NCI-H2171 treated with DMSO at 0.1 percent for 48 hours (cell line): ENCODE results near the gene AP3B1.
"Not testable (repeated sequence)": the region's sequence is repeated elsewhere in the genome, so short reads cannot be mapped to it uniquely, and the experiment has no call there.

Experiments used
- DNase-seq: peaks from one replicate; lab custom pipeline; 2025; lab: John Stamatoyannopoulos, UW

Gene AP3B1

DNA sequence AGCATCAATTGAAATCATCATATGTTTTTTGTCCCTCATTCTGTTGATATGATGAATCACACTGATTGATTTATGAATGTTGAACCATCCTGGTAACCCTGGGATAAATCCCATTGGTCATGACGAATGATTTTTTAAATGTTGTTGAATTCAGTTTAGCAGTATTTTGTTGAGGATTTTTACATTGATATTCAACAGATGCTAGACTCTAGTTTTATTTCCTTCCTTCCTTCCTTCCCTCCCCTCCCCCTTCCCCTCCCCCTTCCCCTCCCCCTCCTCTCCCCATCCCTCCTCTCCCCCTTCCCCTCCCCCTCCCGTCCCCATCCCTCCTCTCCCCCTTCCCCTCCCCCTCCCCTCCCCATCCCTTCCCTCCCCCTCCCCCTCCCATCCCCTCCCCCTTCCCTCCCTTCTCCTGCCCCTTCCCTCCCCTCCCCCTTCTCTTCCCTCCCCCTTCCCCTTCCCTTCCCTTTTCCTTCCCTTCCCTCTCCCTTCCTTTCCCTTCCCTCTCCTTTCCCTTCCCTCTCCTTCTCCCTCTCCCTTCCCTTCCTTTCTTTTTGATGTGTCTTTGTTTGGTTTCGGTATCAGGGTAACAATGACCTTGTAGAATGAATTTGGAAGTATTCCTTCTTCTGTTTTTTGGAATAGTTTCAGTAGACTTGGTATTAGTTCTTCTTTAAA, 142.8 kb downstream of the AP3B1 start:
- no peak for DNase-seq

- no peak for DNase-seq
Observed at GRCh38 chr5:78137290-78137689, 157.2 kb downstream of the AP3B1 start.

DNA sequence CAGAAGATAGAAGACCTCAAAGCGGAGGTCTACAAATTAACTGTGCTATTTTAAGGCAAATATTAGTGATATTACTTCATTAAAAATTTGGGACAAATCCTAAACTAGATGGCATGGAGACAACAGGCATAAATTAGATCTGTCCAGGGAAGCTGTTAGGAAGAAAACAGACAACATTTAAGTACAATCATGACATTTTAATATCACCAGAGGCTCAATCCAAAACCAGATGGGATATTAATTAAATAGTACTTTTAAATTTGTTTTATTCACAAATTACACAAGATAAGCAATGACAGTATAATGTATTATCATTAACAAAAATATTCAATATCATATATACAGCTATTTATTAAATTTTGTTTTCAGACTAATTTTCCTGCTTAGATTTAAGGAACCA, 161.1 kb downstream of the AP3B1 start:
- DNase-seq = no peak

- no peak for DNase-seq
Observed at GRCh38 chr5:78132507-78132906, 162.0 kb downstream of the AP3B1 start.

GRCh38 chr5:78129597-78129996, 164.9 kb downstream of the AP3B1 start:
- DNase-seq = no peak

DNA sequence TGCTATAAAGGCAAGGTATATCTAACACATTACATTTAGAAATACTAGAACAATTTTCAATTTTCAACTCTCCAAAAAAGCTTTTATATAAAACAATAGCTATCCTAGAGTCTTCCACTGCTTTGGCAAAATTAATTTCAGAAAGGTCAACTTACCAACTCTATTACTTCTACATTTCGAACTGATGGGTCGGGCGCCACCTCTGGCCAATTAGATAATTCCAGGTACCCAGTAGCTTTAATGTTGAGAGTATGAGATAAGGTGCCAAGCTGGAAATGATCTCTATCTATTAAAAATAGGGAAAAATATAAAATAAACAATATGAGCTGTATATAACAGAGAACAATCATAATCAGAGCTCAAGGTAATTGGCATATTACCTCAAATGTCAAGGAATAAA, 166.6 kb downstream of the AP3B1 start:
- no peak for DNase-seq

- DNase-seq = peak; percentile 1
Observed at GRCh38 chr5:78126536-78126935, 168.0 kb downstream of the AP3B1 start.

DNA sequence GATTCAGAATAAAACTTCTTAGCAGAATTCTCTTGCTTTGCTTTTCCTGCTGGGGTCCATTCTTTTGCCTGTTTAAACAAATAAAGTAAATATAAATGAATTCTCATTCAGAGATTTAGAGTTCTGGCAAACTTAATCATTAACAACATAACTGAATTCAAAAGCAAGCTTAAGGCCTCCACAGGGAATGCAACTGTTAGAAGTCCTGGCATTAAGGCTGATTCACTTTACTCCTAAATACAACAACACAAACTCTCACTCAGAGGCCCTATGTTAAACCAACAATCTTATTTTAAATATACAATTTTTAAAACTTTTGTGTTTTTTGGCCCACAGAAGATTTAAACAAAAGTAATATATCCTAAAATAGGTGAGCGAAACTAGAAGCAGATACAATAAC, 178.3 kb downstream of the AP3B1 start:
- no peak for DNase-seq

DNA sequence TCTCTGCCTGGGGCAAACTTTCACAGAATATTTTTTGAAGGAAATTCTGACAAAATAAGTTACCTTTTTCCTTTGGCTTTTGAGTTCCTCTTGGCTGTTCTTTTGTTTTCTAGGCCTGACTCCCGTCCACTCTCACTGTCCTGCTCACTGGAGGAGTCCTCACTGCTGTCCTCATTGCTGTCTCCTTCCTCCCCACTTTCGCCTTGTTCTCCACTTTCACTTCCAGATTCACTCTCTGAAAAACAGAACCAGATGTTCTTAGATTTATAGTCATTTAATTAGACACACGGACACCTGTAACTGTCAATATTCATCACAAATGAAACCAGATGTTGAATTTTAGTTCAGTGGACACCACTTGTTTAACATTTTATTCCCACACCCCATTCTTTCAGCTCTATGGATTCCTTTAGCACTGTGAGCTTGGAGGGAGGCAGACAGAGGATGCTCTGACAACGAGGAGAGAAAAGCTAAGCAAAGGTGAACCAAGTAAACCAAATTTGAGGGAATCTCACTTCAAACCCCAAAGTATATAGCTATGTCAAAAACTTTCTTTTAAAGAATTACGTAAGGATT, 180.7 kb downstream of the AP3B1 start:
- DNase-seq = no peak

- no peak for DNase-seq
Observed at GRCh38 chr5:78112931-78113330, 181.6 kb downstream of the AP3B1 start.

GRCh38 chr5:78109891-78110324, 184.6 kb downstream of the AP3B1 start:
- DNase-seq = no peak

GRCh38 chr5:78108564-78108963, 185.9 kb downstream of the AP3B1 start:
- DNase-seq = no peak

- no peak for DNase-seq
Observed at GRCh38 chr5:78103232-78103918, 191.1 kb downstream of the AP3B1 start.

DNA sequence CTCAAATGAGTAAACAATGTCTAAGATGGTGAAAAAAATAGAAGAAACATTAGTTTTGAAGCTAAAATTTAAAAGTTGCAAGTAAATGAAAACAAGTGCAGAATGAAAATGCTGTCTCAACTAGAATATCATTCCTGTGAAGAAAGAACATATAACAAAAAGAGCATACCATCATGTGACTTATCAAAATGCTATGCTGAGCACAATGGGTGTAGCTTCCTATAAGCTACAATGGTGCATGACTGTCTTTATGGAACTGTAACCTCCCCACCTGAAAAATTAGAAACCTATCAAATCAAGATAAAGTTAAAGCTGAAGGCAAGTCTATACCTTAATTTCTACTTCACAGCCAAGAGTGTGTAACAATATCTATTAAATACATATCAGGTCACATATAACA, 192.0 kb downstream of the AP3B1 start:
- no peak for DNase-seq

GRCh38 chr5:78095125-78095524, 199.4 kb downstream of the AP3B1 start:
- DNase-seq = no peak

DNA sequence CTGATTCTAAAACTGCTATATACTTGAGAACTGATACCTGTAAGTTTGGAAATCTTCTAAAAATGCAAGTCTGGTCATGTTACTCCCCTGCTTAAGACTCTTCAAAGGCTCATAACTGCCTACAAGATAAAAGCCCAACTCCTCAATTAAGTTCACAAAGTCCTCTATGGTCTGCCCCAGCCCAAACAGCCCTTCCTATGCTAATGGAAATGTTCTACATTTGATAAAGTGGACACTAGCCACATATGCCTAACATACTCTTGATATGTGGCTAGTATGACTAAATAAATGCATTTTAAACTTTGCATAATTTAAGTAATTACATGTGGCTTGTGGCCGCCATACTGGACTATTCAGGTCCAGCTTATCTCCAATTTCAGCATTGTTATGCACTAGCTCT, 204.5 kb downstream of the AP3B1 start:
- DNase-seq = no peak

DNA sequence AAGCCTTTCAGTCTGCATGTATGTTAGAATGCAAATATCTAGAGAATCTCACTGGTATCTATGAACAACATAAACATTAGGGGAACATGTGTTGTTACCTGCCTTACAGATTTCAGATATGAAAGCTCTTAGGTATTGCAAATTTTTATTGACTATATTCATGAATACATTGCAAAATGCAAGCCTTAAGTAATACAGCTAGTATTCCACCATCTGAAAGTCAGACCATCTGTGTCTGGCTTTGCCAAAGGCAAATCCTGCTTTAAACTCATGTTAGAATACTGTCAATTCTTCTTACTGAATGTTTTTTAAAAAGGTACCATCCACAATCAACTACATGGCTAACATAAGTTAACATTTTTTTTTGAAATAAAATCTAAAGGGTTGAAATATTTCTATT, 215.6 kb downstream of the AP3B1 start:
- DNase-seq = no peak

- no peak for DNase-seq
Observed at GRCh38 chr5:78077369-78078068, 217.0 kb downstream of the AP3B1 start.

- no peak for DNase-seq
Observed at GRCh38 chr5:78076351-78076750, 218.1 kb downstream of the AP3B1 start.

- no peak for DNase-seq
Observed at GRCh38 chr5:78075301-78075700, 219.2 kb downstream of the AP3B1 start.

GRCh38 chr5:78070691-78071090, 223.8 kb downstream of the AP3B1 start:
- not testable (repeated sequence) for DNase-seq

DNA sequence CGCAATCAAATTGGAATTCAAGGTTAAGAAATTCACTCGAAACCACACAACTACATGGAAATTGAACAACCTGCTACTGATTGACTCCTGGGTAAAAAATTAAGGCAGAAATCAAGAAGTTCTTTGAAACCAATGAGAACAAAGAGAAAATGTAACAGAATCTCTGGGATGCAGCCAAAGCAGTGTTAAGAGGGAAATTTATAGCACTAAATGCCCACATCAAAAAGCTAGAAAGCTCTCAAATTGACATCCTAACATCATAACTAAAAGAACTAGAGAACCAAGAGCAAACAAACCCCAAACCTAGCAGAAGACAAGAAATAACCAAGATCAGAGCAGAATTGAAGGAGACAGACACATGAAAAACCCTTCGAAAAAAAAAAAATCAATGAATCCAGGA, 226.9 kb downstream of the AP3B1 start:
- not testable (repeated sequence) for DNase-seq

DNA sequence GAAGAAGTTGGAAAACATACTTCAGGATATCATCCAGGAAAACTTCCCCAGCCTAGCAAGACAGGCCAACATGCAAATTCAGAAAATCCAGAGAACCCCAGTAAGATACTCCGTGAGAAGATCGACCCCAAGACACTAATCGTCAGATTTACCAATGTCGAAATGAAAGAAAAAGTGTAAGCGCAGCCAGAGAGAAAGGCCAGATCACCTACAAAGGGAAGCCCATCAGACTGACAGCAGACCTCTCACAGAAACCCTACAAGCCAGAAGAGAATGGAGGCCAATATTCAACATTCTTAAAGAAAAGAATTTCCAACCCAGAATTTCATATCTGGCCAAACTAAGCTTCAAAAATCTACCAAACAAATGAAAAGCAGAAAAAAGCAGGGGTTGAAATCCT, 227.8 kb downstream of the AP3B1 start:
- DNase-seq = not testable (repeated sequence)
